ENCODE data around the gene GPR161.
A peak's percentile ranks its signal among the peaks of the same experiment; 100 is the strongest.

The GPR161 gene

GRCh38 chr1:168086438-168086837 is 50.3 kb downstream of the GPR161 start:
- Mint-ChIP-seq H3K27me3 (ENCODE audit: low read depth) (no peaks in the 10 kb centered on the region), H3K36me3 (ENCODE audit: low read depth) (peaks cover 53% of the 10 kb centered on the region), H3K9me3 (no peaks in the 10 kb centered on the region), H3K27ac (peak overlapping the region in 2 of 3 experiments; percentile 73 to 83), H3K4me1 (peaks cover 19% of the 10 kb centered on the region), H3K4me3 (no peak overlapping the region)
- TF ChIP-seq CTCF (IDR thresholded peaks at IDR 0.05; ENCODE audit: unreplicated experiment in 3 of 3) = no peak

GRCh38 chr1:168085401-168085872 is 51.3 kb downstream of the GPR161 start:
- H3K4me1 Mint-ChIP-seq = peaks cover 19% of the 10 kb centered on the region
- no peaks in the 10 kb centered on the region for H3K27me3 Mint-ChIP-seq (ENCODE audit: low read depth)

GRCh38 chr1:168084396-168085231 is 52.1 kb downstream of the GPR161 start:
- H3K27ac Mint-ChIP-seq = peak overlapping the region in 2 of 3 experiments; percentile 75 to 83
- H3K4me3 Mint-ChIP-seq = no peak overlapping the region
- H3K9me3 Mint-ChIP-seq = no peaks in the 10 kb centered on the region
- peaks cover 56% of the 10 kb centered on the region for H3K36me3 Mint-ChIP-seq (ENCODE audit: low read depth)
- TF ChIP-seq CTCF (IDR thresholded peaks at IDR 0.05; ENCODE audit: unreplicated experiment in 3 of 3) = peak; percentile 69 to 78 (median 77)
- no peaks in the 10 kb centered on the region for H3K27me3 Mint-ChIP-seq (ENCODE audit: low read depth)
- H3K4me1 Mint-ChIP-seq = peaks cover 19% of the 10 kb centered on the region

More at GRCh38 chr1:168085401-168085872, 51.3 kb downstream of the GPR161 start:
- Mint-ChIP-seq H3K4me3 (no peak overlapping the region), H3K9me3 (no peaks in the 10 kb centered on the region), H3K36me3 (ENCODE audit: low read depth) (peaks cover 58% of the 10 kb centered on the region), H3K27ac (peak overlapping the region in 2 of 3 experiments; percentile 73 to 83)
- no peak for TF ChIP-seq CTCF (IDR thresholded peaks at IDR 0.05; ENCODE audit: unreplicated experiment in 3 of 3)

- Mint-ChIP-seq H3K4me3 (no peak overlapping the region), H3K9me3 (no peaks in the 10 kb centered on the region), H3K36me3 (ENCODE audit: low read depth) (peaks cover 48% of the 10 kb centered on the region), H3K27me3 (ENCODE audit: low read depth) (no peaks in the 10 kb centered on the region), H3K27ac (no peak overlapping the region), H3K4me1 (peaks cover 19% of the 10 kb centered on the region)
- no peak for TF ChIP-seq CTCF (IDR thresholded peaks at IDR 0.05; ENCODE audit: unreplicated experiment in 3 of 3)
These were observed 53.0 kb downstream of the GPR161 start for GRCh38 chr1:168083456-168084325.

- TF ChIP-seq CTCF (IDR thresholded peaks at IDR 0.05; ENCODE audit: unreplicated experiment in 3 of 3) = peak; percentile 81 to 85 (median 83)
- Mint-ChIP-seq H3K36me3 (ENCODE audit: low read depth) (peaks cover 47% of the 10 kb centered on the region), H3K4me1 (peaks cover 19% of the 10 kb centered on the region), H3K4me3 (no peak overlapping the region), H3K27me3 (ENCODE audit: low read depth) (no peaks in the 10 kb centered on the region), H3K27ac (no peak overlapping the region), H3K9me3 (no peaks in the 10 kb centered on the region)
These were observed 54.5 kb downstream of the GPR161 start for GRCh38 chr1:168082008-168082876.
